ENCODE results near the gene RASGEF1B. TPM values are rescaled to one million over a fixed set of nuclear protein-coding genes. Genes with fewer than 3 reads are reported as not detected.

Gene RASGEF1B
- total and polyA plus RNA-seq, 2 of the 13 experiments (the other 11 are each of a cell fraction or from before 2014, with no cell fraction given): 0.04 TPM

DNA sequence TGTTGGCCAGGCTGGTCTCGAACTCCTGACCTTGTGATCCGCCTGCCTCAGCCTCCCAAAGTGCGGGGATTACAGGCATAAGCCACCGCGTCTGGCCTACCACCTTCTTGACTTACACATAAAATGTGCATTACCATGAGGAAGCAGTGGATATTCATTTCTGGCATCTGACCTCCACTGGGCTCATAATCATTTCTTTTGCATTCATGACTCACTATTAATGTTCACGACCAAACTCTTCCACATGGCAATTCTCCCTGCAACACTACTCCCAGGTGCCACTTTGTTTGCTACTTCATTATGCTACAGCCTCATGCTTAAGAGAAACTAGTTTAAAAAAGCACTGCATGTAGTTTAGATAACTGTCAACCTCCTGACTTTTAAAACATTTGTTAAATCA is 22.7 kb downstream of the RASGEF1B start:
- H3K4me1 ChIP-seq (ENCODE audit: insufficient read depth, low read length): no peaks in the 10 kb centered on the region
- H3K36me3 ChIP-seq (replicated peaks in 1 of 2; ENCODE audit: control insufficient read depth in 1 of 2, insufficient read depth in 2 of 2, low read length in 2 of 2): no peaks in the 10 kb centered on the region
- in situ Hi-C loops (cut with HindIII; ENCODE audit: extremely low pct_ligation_motif_present, low pct_unique_long_range_greater_than_20kb) (no loop called here), intact Hi-C loops (cut with micrococcal nuclease; ENCODE audit: unreplicated experiment) (no loop called here)
- no peaks in the 10 kb centered on the region for H3K9me3 ChIP-seq (ENCODE audit: low read length)
- no peak overlapping the region for H3K4me2 ChIP-seq (ENCODE audit: low read depth, low read length)
- ChIA-PET CTCF (ENCODE audit: low intra/inter-chr PET ratio, low total read pairs) (no interaction called here), POLR2A (no interaction called here)
- no peak overlapping the region for H3K9ac ChIP-seq (ENCODE audit: insufficient read depth, low read depth, low read length)
- H3K27ac ChIP-seq (ENCODE audit: extremely low read length, insufficient read depth, low read length): no peak overlapping the region
- BruUV-seq (replicated peaks): no TSS peak
- TF ChIP-seq ATM (IDR thresholded peaks at IDR 0.05; ENCODE audit: borderline replicate concordance) (no peak), ZNF232 (CRISPR knock-in tag; IDR thresholded peaks at IDR 0.05; ENCODE audit: borderline replicate concordance) (no peak), ZNF18 (CRISPR knock-in tag; IDR thresholded peaks at IDR 0.05; ENCODE audit: insufficient replicate concordance) (no peak), PLRG1 (conservative IDR thresholded peaks at IDR 0.05) (no peak), ZNF503 (CRISPR knock-in tag; IDR thresholded peaks at IDR 0.05) (no peak), NRL (CRISPR knock-in tag; IDR thresholded peaks at IDR 0.05; ENCODE audit: borderline replicate concordance) (no peak)
- TF ChIP-seq, protein P1, sequence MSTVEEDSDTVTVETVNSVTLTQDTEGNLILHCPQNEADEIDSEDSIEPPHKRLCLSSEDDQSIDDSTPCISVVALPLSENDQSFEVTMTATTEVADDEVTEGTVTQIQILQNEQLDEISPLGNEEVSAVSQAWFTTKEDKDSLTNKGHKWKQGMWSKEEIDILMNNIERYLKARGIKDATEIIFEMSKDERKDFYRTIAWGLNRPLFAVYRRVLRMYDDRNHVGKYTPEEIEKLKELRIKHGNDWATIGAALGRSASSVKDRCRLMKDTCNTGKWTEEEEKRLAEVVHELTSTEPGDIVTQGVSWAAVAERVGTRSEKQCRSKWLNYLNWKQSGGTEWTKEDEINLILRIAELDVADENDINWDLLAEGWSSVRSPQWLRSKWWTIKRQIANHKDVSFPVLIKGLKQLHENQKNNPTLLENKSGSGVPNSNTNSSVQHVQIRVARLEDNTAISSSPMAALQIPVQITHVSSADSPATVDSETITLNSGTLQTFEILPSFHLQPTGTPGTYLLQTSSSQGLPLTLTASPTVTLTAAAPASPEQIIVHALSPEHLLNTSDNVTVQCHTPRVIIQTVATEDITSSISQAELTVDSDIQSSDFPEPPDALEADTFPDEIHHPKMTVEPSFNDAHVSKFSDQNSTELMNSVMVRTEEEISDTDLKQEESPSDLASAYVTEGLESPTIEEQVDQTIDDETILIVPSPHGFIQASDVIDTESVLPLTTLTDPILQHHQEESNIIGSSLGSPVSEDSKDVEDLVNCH (CRISPR knock-in tag; IDR thresholded peaks at IDR 0.05): no peak
- FAIRE-seq (no peak), ATAC-seq (no peak), DNase-seq (ENCODE audit: low spot score) (no peak)
- WGBS (ENCODE audit: low lambda C conversion rate): 73% methylated on average over 6 of the region's 6 CpGs
- H3K27me3 ChIP-seq (ENCODE audit: control insufficient read depth in 1 of 2, insufficient read depth in 2 of 2, low read length in 2 of 2): no peaks in the 10 kb centered on the region; a peak in 1 of 5 replicates
- H3K79me2 ChIP-seq (ENCODE audit: insufficient read depth, low read length): no peaks in the 10 kb centered on the region
- no peak overlapping the region for H3K4me3 ChIP-seq (replicated peaks in 1 of 3; ENCODE audit: insufficient read depth in 1 of 3, low read depth in 2 of 3, low read length in 3 of 3)
- H4K20me1 ChIP-seq (ENCODE audit: insufficient read depth, low read length): no peaks in the 10 kb centered on the region
- no peak overlapping the region for H2AFZ ChIP-seq (ENCODE audit: low read length)

All from HepG2 (cell line).